Measurements from ENCODE around the gene KRTAP10-11. TPM values are rescaled to one million over a fixed set of nuclear protein-coding genes. Genes with fewer than 3 reads are reported as not detected.

The KRTAP10-11 gene
- total and polyA plus RNA-seq, 2 experiments from 2014 or later: not detected

GRCh38 chr21:44613386-44614155 lies 32.6 kb upstream of the KRTAP10-11 start (continued):
- TF ChIP-seq, protein P1, sequence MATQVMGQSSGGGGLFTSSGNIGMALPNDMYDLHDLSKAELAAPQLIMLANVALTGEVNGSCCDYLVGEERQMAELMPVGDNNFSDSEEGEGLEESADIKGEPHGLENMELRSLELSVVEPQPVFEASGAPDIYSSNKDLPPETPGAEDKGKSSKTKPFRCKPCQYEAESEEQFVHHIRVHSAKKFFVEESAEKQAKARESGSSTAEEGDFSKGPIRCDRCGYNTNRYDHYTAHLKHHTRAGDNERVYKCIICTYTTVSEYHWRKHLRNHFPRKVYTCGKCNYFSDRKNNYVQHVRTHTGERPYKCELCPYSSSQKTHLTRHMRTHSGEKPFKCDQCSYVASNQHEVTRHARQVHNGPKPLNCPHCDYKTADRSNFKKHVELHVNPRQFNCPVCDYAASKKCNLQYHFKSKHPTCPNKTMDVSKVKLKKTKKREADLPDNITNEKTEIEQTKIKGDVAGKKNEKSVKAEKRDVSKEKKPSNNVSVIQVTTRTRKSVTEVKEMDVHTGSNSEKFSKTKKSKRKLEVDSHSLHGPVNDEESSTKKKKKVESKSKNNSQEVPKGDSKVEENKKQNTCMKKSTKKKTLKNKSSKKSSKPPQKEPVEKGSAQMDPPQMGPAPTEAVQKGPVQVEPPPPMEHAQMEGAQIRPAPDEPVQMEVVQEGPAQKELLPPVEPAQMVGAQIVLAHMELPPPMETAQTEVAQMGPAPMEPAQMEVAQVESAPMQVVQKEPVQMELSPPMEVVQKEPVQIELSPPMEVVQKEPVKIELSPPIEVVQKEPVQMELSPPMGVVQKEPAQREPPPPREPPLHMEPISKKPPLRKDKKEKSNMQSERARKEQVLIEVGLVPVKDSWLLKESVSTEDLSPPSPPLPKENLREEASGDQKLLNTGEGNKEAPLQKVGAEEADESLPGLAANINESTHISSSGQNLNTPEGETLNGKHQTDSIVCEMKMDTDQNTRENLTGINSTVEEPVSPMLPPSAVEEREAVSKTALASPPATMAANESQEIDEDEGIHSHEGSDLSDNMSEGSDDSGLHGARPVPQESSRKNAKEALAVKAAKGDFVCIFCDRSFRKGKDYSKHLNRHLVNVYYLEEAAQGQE (IDR thresholded peaks at IDR 0.05; ENCODE audit: unreplicated experiment): no peak
- no peak for TF ChIP-seq ZNF114 (CRISPR knock-in tag; IDR thresholded peaks at IDR 0.05)
- no peak for TF ChIP-seq NANOG (IDR thresholded peaks at IDR 0.05; ENCODE audit: borderline replicate concordance)

DNA sequence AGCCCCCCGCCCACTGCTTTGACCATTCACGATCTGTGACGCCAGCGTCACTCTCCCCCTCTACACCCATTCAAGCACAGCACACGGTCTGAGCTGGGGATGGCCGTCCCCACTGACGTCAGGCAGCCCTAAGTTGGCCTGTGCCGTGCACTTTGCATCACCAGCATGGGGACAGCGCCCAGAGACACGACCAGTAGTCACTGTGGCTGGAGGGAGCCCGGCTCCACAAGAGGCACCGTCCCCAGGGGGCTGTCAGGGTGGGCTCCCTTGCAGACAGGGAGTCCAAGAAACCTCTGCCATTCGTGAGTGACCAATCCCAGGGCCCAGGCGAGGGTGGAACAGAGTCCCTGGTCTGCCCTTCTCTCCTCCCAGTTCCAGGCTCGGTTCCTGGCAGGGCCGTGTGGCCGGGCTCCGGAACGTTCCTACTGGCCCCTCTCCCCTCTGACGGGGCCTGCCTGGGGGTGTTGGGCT lies 32.0 kb upstream of the KRTAP10-11 start:
- H3K4me3 ChIP-seq: no peak overlapping the region
- no peaks in the 10 kb centered on the region for H3K4me1 ChIP-seq (ENCODE audit: insufficient read depth)
- H3K4me1 Mint-ChIP-seq: peaks cover 23% of the 10 kb centered on the region
- H3K9me2 ChIP-seq (ENCODE audit: insufficient read depth): no peaks in the 10 kb centered on the region
- no peak overlapping the region; the same call in 1 of the 2 replicates for H3K27ac Mint-ChIP-seq
- 0 out of 2 replicates have a peak, but pooled peaks cover 4% of the 10 kb centered on the region for H3K36me3 ChIP-seq (ENCODE audit: insufficient read depth)
- DNase-seq (ENCODE audit: low spot score): no peak
- no peak overlapping the region for H3K4me3 Mint-ChIP-seq
- H2AFZ ChIP-seq: no peak overlapping the region; the same call in 1 of the 2 replicates
- no peak overlapping the region for H3K4me2 ChIP-seq
- no peaks in the 10 kb centered on the region for H4K20me1 ChIP-seq (replicated peaks; ENCODE audit: insufficient read depth)
- no peaks in the 10 kb centered on the region for H3K27me3 ChIP-seq (ENCODE audit: insufficient read depth)
- H3K27ac ChIP-seq (ENCODE audit: low read depth): no peak overlapping the region
- peaks cover 9% of the 10 kb centered on the region for H3K27me3 Mint-ChIP-seq (ENCODE audit: insufficient read depth, low read depth, poor library complexity)
- ATAC-seq: no peak
- no peaks in the 10 kb centered on the region for H3K79me2 ChIP-seq (replicated peaks; ENCODE audit: insufficient read depth)
- H3K36me3 Mint-ChIP-seq (ENCODE audit: low read depth): peaks cover 24% of the 10 kb centered on the region
- no peaks in the 10 kb centered on the region for H3F3A ChIP-seq (replicated peaks; ENCODE audit: low read depth)
- H3K9me3 Mint-ChIP-seq: peaks cover 44% of the 10 kb centered on the region
- TF ChIP-seq, protein P1 (IDR thresholded peaks at IDR 0.05; ENCODE audit: unreplicated experiment): no peak
- TF ChIP-seq POLR2AphosphoS5 (IDR thresholded peaks at IDR 0.05; ENCODE audit: low read depth) (no peak), JUNB (IDR thresholded peaks at IDR 0.05; ENCODE audit: unreplicated experiment) (no peak), STAT1 (IDR thresholded peaks at IDR 0.05; ENCODE audit: unreplicated experiment) (no peak), EZH2 (IDR thresholded peaks at IDR 0.05; ENCODE audit: low read depth, unreplicated experiment) (no peak), ZNF462 (CRISPR knock-in tag; IDR thresholded peaks at IDR 0.05) (no peak)
- TF ChIP-seq, protein P2, sequence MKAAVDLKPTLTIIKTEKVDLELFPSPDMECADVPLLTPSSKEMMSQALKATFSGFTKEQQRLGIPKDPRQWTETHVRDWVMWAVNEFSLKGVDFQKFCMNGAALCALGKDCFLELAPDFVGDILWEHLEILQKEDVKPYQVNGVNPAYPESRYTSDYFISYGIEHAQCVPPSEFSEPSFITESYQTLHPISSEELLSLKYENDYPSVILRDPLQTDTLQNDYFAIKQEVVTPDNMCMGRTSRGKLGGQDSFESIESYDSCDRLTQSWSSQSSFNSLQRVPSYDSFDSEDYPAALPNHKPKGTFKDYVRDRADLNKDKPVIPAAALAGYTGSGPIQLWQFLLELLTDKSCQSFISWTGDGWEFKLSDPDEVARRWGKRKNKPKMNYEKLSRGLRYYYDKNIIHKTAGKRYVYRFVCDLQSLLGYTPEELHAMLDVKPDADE (IDR thresholded peaks at IDR 0.05): no peak

Measured in GM23338 (cell line).